ENCODE measurements around the gene TASL.

The TASL gene

GRCh38 chrX:30586516-30586915 lies 8.9 kb upstream of the TASL start:
- Mint-ChIP-seq H3K4me3 (no peak overlapping the region), H3K9me3 (no peaks in the 10 kb centered on the region), H3K36me3 (ENCODE audit: low read depth) (no peaks in the 10 kb centered on the region), H3K27me3 (ENCODE audit: low read depth) (no peaks in the 10 kb centered on the region), H3K27ac (no peak overlapping the region), H3K4me1 (no peaks in the 10 kb centered on the region)
- TF ChIP-seq CTCF (IDR thresholded peaks at IDR 0.05; ENCODE audit: unreplicated experiment in 3 of 3) = no peak

- H3K36me3 Mint-ChIP-seq (ENCODE audit: low read depth) = no peaks in the 10 kb centered on the region
- no peak for TF ChIP-seq CTCF (IDR thresholded peaks at IDR 0.05; ENCODE audit: unreplicated experiment in 3 of 3)
- H3K27me3 Mint-ChIP-seq (ENCODE audit: low read depth) = no peaks in the 10 kb centered on the region
- H3K4me3 Mint-ChIP-seq = no peak overlapping the region
- no peaks in the 10 kb centered on the region for H3K9me3 Mint-ChIP-seq
- no peak overlapping the region for H3K27ac Mint-ChIP-seq
- no peaks in the 10 kb centered on the region for H3K4me1 Mint-ChIP-seq
Observed at GRCh38 chrX:30582664-30583063, 5.1 kb upstream of the TASL start.

GRCh38 chrX:30580641-30581040 lies 3.1 kb upstream of the TASL start:
- no peak for TF ChIP-seq CTCF (IDR thresholded peaks at IDR 0.05; ENCODE audit: unreplicated experiment in 3 of 3)
- Mint-ChIP-seq H3K9me3 (no peaks in the 10 kb centered on the region), H3K4me3 (no peak overlapping the region), H3K27me3 (ENCODE audit: low read depth) (no peaks in the 10 kb centered on the region), H3K4me1 (no peaks in the 10 kb centered on the region), H3K27ac (no peak overlapping the region), H3K36me3 (ENCODE audit: low read depth) (no peaks in the 10 kb centered on the region)

- Mint-ChIP-seq H3K9me3 (no peaks in the 10 kb centered on the region), H3K27me3 (ENCODE audit: low read depth) (no peaks in the 10 kb centered on the region), H3K36me3 (ENCODE audit: low read depth) (no peaks in the 10 kb centered on the region), H3K4me1 (no peaks in the 10 kb centered on the region), H3K27ac (no peak overlapping the region), H3K4me3 (no peak overlapping the region)
- TF ChIP-seq CTCF (IDR thresholded peaks at IDR 0.05; ENCODE audit: unreplicated experiment in 3 of 3) = no peak
Observed at GRCh38 chrX:30576881-30577280, 685 bp downstream of the TASL start.

GRCh38 chrX:30573125-30573524 lies 4.4 kb downstream of the TASL start:
- H3K4me1 Mint-ChIP-seq = no peaks in the 10 kb centered on the region
- H3K4me3 Mint-ChIP-seq = no peak overlapping the region
- H3K27me3 Mint-ChIP-seq (ENCODE audit: low read depth) = no peaks in the 10 kb centered on the region
- no peak for TF ChIP-seq CTCF (IDR thresholded peaks at IDR 0.05; ENCODE audit: unreplicated experiment in 3 of 3)
- no peaks in the 10 kb centered on the region for H3K36me3 Mint-ChIP-seq (ENCODE audit: low read depth)
- peak overlapping the region; percentile 41 to 80 (median 62) for H3K27ac Mint-ChIP-seq
- no peaks in the 10 kb centered on the region for H3K9me3 Mint-ChIP-seq

- H3K27ac Mint-ChIP-seq = peak overlapping the region; percentile 41 to 80 (median 62)
Observed at GRCh38 chrX:30572678-30573077, 4.9 kb downstream of the TASL start.

More at GRCh38 chrX:30572678-30573077, 4.9 kb downstream of the TASL start:
- Mint-ChIP-seq H3K4me1 (no peaks in the 10 kb centered on the region), H3K4me3 (no peak overlapping the region), H3K27me3 (ENCODE audit: low read depth) (no peaks in the 10 kb centered on the region), H3K9me3 (no peaks in the 10 kb centered on the region), H3K36me3 (ENCODE audit: low read depth) (no peaks in the 10 kb centered on the region)
- TF ChIP-seq CTCF (IDR thresholded peaks at IDR 0.05; ENCODE audit: unreplicated experiment in 3 of 3) = no peak
